Mucosa of descending colon (tissue), 3 donors: ENCODE measurements around the gene DNAJC13. TPM values are rescaled to one million over a fixed set of nuclear protein-coding genes. Genes with fewer than 3 reads are reported as not detected.
"Not testable (repeated sequence)": the region's sequence is repeated elsewhere in the genome, so short reads cannot be mapped to it uniquely, and the experiment has no call there.

Experiments used
- ATAC-seq: fragments of 200-7000 bp; cut with Tn5 transposase; one replicate; pipeline ENCODE4 v1.9.1; 2020; ENCODE audit warnings: mild to moderate bottlenecking, moderate library complexity
- DNase-seq, 3 donors: peaks; one replicate each; pipeline ENCODE4 v3.0.0-alpha.2; 2020
- H3K36me3 ChIP-seq: fragments of 200-600 bp; one replicate; pipeline ENCODE4 v1.8.0; 2021; ENCODE audit warnings: low read depth, mild to moderate bottlenecking
- H3K4me1 ChIP-seq: fragments of 200-600 bp; one replicate; pipeline ENCODE4 v1.8.0; 2021; ENCODE audit warnings: low read depth, mild to moderate bottlenecking
- H3K4me3 ChIP-seq: fragments of 200-600 bp; one replicate; pipeline ENCODE4 v1.8.0; 2021; ENCODE audit warnings: mild to moderate bottlenecking
- H3K9me3 ChIP-seq: fragments of 200-600 bp; one replicate; pipeline ENCODE4 v1.8.0; 2021; ENCODE audit warnings: mild to moderate bottlenecking
- intact Hi-C, 2 donors: fragments of 100-400 bp; cut with DNase I in 1 of 2; cut with micrococcal nuclease in 1 of 2; formaldehyde crosslinking; loops; one replicate each; pipeline versions ENCODE4 v1.11.0 to v1.11.1; 2022; cut with DNase I, micrococcal nuclease
- total RNA-seq, 3 donors: library from RNA; stranded (reverse); fragmentation: NEBNext Ultra II Directional in 2 of 3; extraction: Animal tissue kit (Norgen Biotek cat#: 25700) in 2 of 3; gene quantifications; one replicate each; pipeline versions ENCODE4 v1.2.1 to v1.2.4, GENCODE V29; 2021 to 2023
- TF ChIP-seq, protein P1 (sequence below): fragments of 200-600 bp; IDR thresholded peaks from one replicate; pipeline ENCODE4 v1.8.0; 2022; ENCODE audit warnings: antibody characterized with exemption, mild to moderate bottlenecking
- donor health status: DM: no; HTN: no; CAD: no; lungs with moderate emphysema.
- donor health status: DM: no; HTN: no; CAD: no.
- donor health status: DM: no; HTN: yes; CAD: no.

The DNAJC13 gene
- total RNA-seq, 3 donors from 2014 or later, result 47.6 to 62.0 (median 60.4) TPM

DNA sequence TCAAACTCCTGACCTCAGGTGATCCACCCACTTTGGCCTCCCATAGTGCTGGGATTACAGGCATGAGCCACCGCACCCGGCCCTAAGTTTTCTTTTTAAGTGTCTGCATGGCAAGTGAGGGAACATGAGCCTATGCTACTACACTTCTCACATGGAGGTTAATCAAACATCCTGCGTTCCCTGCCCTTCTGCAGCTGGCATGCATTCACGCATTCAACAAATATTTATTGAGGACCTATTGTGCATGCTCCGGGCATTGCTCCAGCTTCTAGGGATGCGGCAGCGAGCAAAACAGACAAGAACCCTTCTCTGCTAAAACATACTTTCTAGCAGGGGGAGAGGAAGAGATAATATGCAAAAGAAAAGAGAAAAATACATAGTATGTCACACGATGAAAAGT, 137.1 kb downstream of the DNAJC13 start:
- Histone ChIP-seq H3K4me3 (no peak overlapping the region), H3K4me1 (no peaks in the 10 kb centered on the region), H3K9me3 (no peaks in the 10 kb centered on the region), H3K36me3 (no peaks in the 10 kb centered on the region)
- DNase-seq, result peak in 1 of 3 donors; percentile 16
- TF ChIP-seq, protein P1, sequence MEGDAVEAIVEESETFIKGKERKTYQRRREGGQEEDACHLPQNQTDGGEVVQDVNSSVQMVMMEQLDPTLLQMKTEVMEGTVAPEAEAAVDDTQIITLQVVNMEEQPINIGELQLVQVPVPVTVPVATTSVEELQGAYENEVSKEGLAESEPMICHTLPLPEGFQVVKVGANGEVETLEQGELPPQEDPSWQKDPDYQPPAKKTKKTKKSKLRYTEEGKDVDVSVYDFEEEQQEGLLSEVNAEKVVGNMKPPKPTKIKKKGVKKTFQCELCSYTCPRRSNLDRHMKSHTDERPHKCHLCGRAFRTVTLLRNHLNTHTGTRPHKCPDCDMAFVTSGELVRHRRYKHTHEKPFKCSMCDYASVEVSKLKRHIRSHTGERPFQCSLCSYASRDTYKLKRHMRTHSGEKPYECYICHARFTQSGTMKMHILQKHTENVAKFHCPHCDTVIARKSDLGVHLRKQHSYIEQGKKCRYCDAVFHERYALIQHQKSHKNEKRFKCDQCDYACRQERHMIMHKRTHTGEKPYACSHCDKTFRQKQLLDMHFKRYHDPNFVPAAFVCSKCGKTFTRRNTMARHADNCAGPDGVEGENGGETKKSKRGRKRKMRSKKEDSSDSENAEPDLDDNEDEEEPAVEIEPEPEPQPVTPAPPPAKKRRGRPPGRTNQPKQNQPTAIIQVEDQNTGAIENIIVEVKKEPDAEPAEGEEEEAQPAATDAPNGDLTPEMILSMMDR, result no peak
- intact Hi-C loops, result no loop called here
- peak; percentile 56 for ATAC-seq

DNA sequence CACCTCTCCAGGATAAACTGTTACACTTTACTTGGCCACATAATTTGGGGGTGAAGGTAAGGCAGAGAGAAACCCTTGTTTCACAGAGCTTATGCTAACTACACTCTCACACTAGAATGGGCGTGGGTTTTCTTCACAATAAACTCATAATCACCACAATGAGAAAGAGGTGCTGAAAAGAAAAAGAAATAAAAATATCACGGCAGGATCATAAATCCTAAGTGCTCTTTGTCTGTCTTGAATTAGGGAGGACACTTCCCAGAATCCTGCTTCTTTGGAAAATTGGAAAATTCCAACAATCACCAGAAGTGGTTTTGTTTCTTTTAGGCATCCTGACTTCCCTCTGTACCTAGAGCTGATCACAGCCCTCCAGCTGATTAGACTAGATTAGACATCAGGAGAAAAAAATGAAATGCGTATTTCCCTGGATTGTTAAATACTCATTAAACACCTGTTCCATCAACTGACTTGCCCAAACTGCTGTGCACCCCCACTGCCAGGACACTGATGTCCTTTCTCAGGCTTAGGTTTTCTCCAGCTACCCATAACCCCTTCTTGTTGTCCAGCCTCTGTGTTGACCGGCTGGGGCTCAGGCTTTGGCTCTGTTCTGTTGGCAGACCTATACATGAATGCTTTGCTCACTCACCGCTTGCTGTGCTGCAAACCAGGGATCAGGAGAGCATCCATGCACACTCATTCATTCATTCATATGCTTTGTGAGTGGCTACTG, 138.2 kb downstream of the DNAJC13 start:
- TF ChIP-seq, protein P1, result no peak
- no peak for ATAC-seq

GRCh38 chr3:132556036-132556386, 138.7 kb downstream of the DNAJC13 start:
- ATAC-seq, H3K4me3 ChIP-seq, H3K36me3 ChIP-seq, intact Hi-C loops, H3K9me3 ChIP-seq, DNase-seq, H3K4me1 ChIP-seq: not testable (repeated sequence)

More for the DNA sequence above, 138.2 kb downstream of the DNAJC13 start:
- intact Hi-C loops, result no loop called here
- Histone ChIP-seq H3K36me3 (no peaks in the 10 kb centered on the region), H3K4me3 (no peak overlapping the region), H3K9me3 (no peaks in the 10 kb centered on the region), H3K4me1 (no peaks in the 10 kb centered on the region)
- no peak for DNase-seq

GRCh38 chr3:132556508-132557159, 139.3 kb downstream of the DNAJC13 start:
- H3K4me1 ChIP-seq, result no peaks in the 10 kb centered on the region
- ATAC-seq, result no peak

GRCh38 chr3:132561003-132561402, 143.7 kb downstream of the DNAJC13 start:
- TF ChIP-seq, protein P1, result no peak
- intact Hi-C loops, result no loop called here
- no peak overlapping the region for H3K4me3 ChIP-seq

More at GRCh38 chr3:132556508-132557159, 139.3 kb downstream of the DNAJC13 start:
- Histone ChIP-seq H3K4me3 (no peak overlapping the region), H3K36me3 (no peaks in the 10 kb centered on the region), H3K9me3 (no peaks in the 10 kb centered on the region)
- TF ChIP-seq, protein P1, result no peak
- peak in 2 of 3 donors; percentile 8 to 25 for DNase-seq
- intact Hi-C loops, result no loop called here

DNA sequence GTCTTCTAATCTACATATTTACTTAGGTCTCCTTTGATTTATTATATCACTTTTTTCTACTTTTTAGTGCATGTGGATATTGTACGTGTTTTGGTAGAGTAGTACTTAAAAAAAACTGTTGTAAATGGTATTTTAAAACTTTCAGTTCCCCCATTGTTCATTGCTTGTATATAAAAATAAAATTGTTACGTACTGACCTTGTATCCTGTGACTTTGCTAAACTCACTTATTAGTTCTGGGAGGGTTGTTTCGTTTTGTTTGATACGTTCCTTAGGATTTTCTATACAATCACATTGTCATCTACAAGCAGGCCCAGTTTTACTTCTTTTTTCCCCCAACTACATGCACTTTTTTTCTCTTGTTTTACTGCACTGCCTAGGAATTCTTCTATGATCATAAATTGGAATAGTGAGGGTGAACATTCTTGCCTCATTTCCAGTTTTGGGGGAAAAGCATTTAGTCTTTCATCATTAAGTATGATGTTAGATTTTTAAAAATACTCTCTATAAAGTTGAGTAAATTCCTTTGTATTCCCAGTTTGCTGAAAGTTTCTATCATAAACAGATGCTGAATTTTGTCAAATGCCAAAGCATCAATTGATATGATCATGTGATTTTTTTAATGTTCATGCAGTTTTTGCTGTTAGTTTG, 146.2 kb downstream of the DNAJC13 start:
- Histone ChIP-seq H3K36me3 (no peaks in the 10 kb centered on the region), H3K9me3 (no peaks in the 10 kb centered on the region), H3K4me3 (no peak overlapping the region), H3K4me1 (no peaks in the 10 kb centered on the region)
- intact Hi-C loops, result no loop called here
- DNase-seq, result no peak
- TF ChIP-seq, protein P1, result no peak
- no peak for ATAC-seq

More at GRCh38 chr3:132561003-132561402, 143.7 kb downstream of the DNAJC13 start:
- H3K36me3 ChIP-seq, result no peaks in the 10 kb centered on the region
- ATAC-seq (no peak), DNase-seq (no peak)
- H3K9me3 ChIP-seq, result no peaks in the 10 kb centered on the region
- no peaks in the 10 kb centered on the region for H3K4me1 ChIP-seq
